ENCODE results near the gene SHISA7. TPM values are rescaled to one million over a fixed set of nuclear protein-coding genes. Genes with fewer than 3 reads are reported as not detected.
A peak's percentile ranks its signal among the peaks of the same experiment; 100 is the strongest.
"Not testable (repeated sequence)": the region's sequence is repeated elsewhere in the genome, so short reads cannot be mapped to it uniquely, and the experiment has no call there.

SHISA7 gene
- total RNA-seq, 1 experiment from 2014 or later = not detected

GRCh38 chr19:55452749-55453346, 9.7 kb upstream of the SHISA7 start:
- peak; percentile 92 for DNase-seq (ENCODE audit: low read depth)
- in situ Hi-C loops (cut with HindIII; ENCODE audit: low pct_unique_long_range_greater_than_20kb, low sequenced_read_pairs) = no loop called here

- DNase-seq (ENCODE audit: low read depth) = no peak
- in situ Hi-C loops (cut with HindIII; ENCODE audit: low pct_unique_long_range_greater_than_20kb, low sequenced_read_pairs) = no loop called here
Measured at GRCh38 chr19:55451965-55452748, 9.1 kb upstream of the SHISA7 start.

GRCh38 chr19:55451163-55451964, 8.3 kb upstream of the SHISA7 start:
- in situ Hi-C loops (cut with HindIII; ENCODE audit: low pct_unique_long_range_greater_than_20kb, low sequenced_read_pairs) = no loop called here
- no peak for DNase-seq (ENCODE audit: low read depth)

- in situ Hi-C loops (cut with HindIII; ENCODE audit: low pct_unique_long_range_greater_than_20kb, low sequenced_read_pairs) = no loop called here
- DNase-seq (ENCODE audit: low read depth) = no peak
Measured at GRCh38 chr19:55449469-55449868, 6.4 kb upstream of the SHISA7 start.

GRCh38 chr19:55448175-55448490, 5.0 kb upstream of the SHISA7 start:
- in situ Hi-C loops (cut with HindIII; ENCODE audit: low pct_unique_long_range_greater_than_20kb, low sequenced_read_pairs) = not testable (repeated sequence)

GRCh38 chr19:55447421-55448174, 4.5 kb upstream of the SHISA7 start:
- in situ Hi-C loops (cut with HindIII; ENCODE audit: low pct_unique_long_range_greater_than_20kb, low sequenced_read_pairs) = no loop called here
- peak; percentile 52 for DNase-seq (ENCODE audit: low read depth)

More at GRCh38 chr19:55448175-55448490, 5.0 kb upstream of the SHISA7 start:
- not testable (repeated sequence) for DNase-seq (ENCODE audit: low read depth)

- DNase-seq (ENCODE audit: low read depth) = no peak
- in situ Hi-C loops (cut with HindIII; ENCODE audit: low pct_unique_long_range_greater_than_20kb, low sequenced_read_pairs) = no loop called here
Measured at GRCh38 chr19:55446060-55446459, 3.0 kb upstream of the SHISA7 start.

GRCh38 chr19:55444646-55445045, 1.5 kb upstream of the SHISA7 start:
- in situ Hi-C loops (cut with HindIII; ENCODE audit: low pct_unique_long_range_greater_than_20kb, low sequenced_read_pairs) = no loop called here
- no peak for DNase-seq (ENCODE audit: low read depth)

GRCh38 chr19:55443824-55444480, 852 bp upstream of the SHISA7 start:
- DNase-seq (ENCODE audit: low read depth) = no peak
- in situ Hi-C loops (cut with HindIII; ENCODE audit: low pct_unique_long_range_greater_than_20kb, low sequenced_read_pairs) = no loop called here

- in situ Hi-C loops (cut with HindIII; ENCODE audit: low pct_unique_long_range_greater_than_20kb, low sequenced_read_pairs) = no loop called here
- DNase-seq (ENCODE audit: low read depth) = no peak
Measured at GRCh38 chr19:55442372-55442961, 633 bp downstream of the SHISA7 start.

GRCh38 chr19:55441692-55442321, 1.3 kb downstream of the SHISA7 start:
- DNase-seq (ENCODE audit: low read depth) = no peak
- in situ Hi-C loops (cut with HindIII; ENCODE audit: low pct_unique_long_range_greater_than_20kb, low sequenced_read_pairs) = no loop called here

GRCh38 chr19:55441319-55441691, 1.8 kb downstream of the SHISA7 start:
- in situ Hi-C loops (cut with HindIII; ENCODE audit: low pct_unique_long_range_greater_than_20kb, low sequenced_read_pairs) = no loop called here

GRCh38 chr19:55440411-55441105, 2.5 kb downstream of the SHISA7 start:
- no peak for DNase-seq (ENCODE audit: low read depth)
- in situ Hi-C loops (cut with HindIII; ENCODE audit: low pct_unique_long_range_greater_than_20kb, low sequenced_read_pairs) = no loop called here

More at GRCh38 chr19:55441319-55441691, 1.8 kb downstream of the SHISA7 start:
- DNase-seq (ENCODE audit: low read depth) = no peak

- DNase-seq (ENCODE audit: low read depth) = no peak
- in situ Hi-C loops (cut with HindIII; ENCODE audit: low pct_unique_long_range_greater_than_20kb, low sequenced_read_pairs) = no loop called here
Measured at GRCh38 chr19:55439052-55439451, 4.0 kb downstream of the SHISA7 start.

- in situ Hi-C loops (cut with HindIII; ENCODE audit: low pct_unique_long_range_greater_than_20kb, low sequenced_read_pairs) = no loop called here
- DNase-seq (ENCODE audit: low read depth) = peak; percentile 89
Measured at GRCh38 chr19:55437410-55437809, 5.7 kb downstream of the SHISA7 start.

- DNase-seq (ENCODE audit: low read depth) = no peak
- in situ Hi-C loops (cut with HindIII; ENCODE audit: low pct_unique_long_range_greater_than_20kb, low sequenced_read_pairs) = no loop called here
Measured at GRCh38 chr19:55436847-55437246, 6.3 kb downstream of the SHISA7 start.

GRCh38 chr19:55435020-55435419, 8.1 kb downstream of the SHISA7 start:
- no peak for DNase-seq (ENCODE audit: low read depth)
- in situ Hi-C loops (cut with HindIII; ENCODE audit: low pct_unique_long_range_greater_than_20kb, low sequenced_read_pairs) = no loop called here

Data from Caki2 (cell line).